RWPE2 (cell line): Measurements from ENCODE around the gene CAMSAP3.

Source experiments
- ATAC-seq: fragments of 200-7000 bp; cut with Tn5 transposase; 3 replicates; pipeline ENCODE4 v1.9.1; 2021; ENCODE audit warnings: low read depth
- DNase-seq: peaks from one replicate; pipeline ENCODE4 v3.0.0-alpha.2; 2020; ENCODE audit warnings: low spot score
- H3K27ac ChIP-seq: fragments of 450-650 bp; 2 replicates; pipeline ENCODE4 v1.5.1; 2017; ENCODE audit warnings: mild to moderate bottlenecking; ENCODE audit not compliant: poor library complexity, severe bottlenecking
- H3K27me3 ChIP-seq: fragments of 250-450 bp; sonication (Bioruptor Pico); 2 replicates; pipeline ENCODE4 v1.5.1; 2021; ENCODE audit warnings: mild to moderate bottlenecking, moderate library complexity; ENCODE audit not compliant: insufficient read depth, poor library complexity, severe bottlenecking
- H3K36me3 ChIP-seq: fragments of 250-450 bp; sonication (Bioruptor Pico); 2 replicates; pipeline ENCODE4 v1.5.1; 2020; ENCODE audit warnings: low read depth, mild to moderate bottlenecking, moderate library complexity
- H3K4me1 ChIP-seq: fragments of 250-450 bp; sonication (Bioruptor Pico); 2 replicates; pipeline ENCODE4 v1.5.1; 2021; ENCODE audit warnings: mild to moderate bottlenecking, moderate library complexity; ENCODE audit not compliant: insufficient read depth, poor library complexity, severe bottlenecking
- H3K4me3 ChIP-seq: fragments of 250-450 bp; sonication (Bioruptor Pico); 2 replicates; pipeline ENCODE4 v1.5.1; 2021; ENCODE audit warnings: mild to moderate bottlenecking, moderate library complexity; ENCODE audit not compliant: severe bottlenecking
- H3K9me3 ChIP-seq: fragments of 250-450 bp; sonication (Bioruptor Pico); 2 replicates; pipeline ENCODE4 v1.5.1; 2021; ENCODE audit warnings: mild to moderate bottlenecking, moderate library complexity; ENCODE audit not compliant: severe bottlenecking
- CTCF ChIP-seq: fragments of 450-650 bp; IDR thresholded peaks from one replicate; pipeline ENCODE4 v1.5.1; 2017; ENCODE audit warnings: mild to moderate bottlenecking, moderate library complexity; ENCODE audit not compliant: poor library complexity, severe bottlenecking

The CAMSAP3 gene

GRCh38 chr19:7595466-7596133, at the start of gene CAMSAP3:
CAMSAP3 (plus strand) TSS chr19:7595863; CDS start chr19:7596003, 140 bp downstream.
- ATAC-seq (peak; percentile 88), DNase-seq (peak; percentile 48)
- H3K27ac ChIP-seq, result no peak within 1 kb of the TSS
- H3K4me3 ChIP-seq, result peak within 1 kb of the TSS; percentile 62
- no peaks in the 10 kb centered on the region for H3K36me3 ChIP-seq
- H3K9me3 ChIP-seq, result no peaks in the 10 kb centered on the region
- TF ChIP-seq CTCF, result no peak
- no peaks in the 10 kb centered on the region for H3K4me1 ChIP-seq
- H3K27me3 ChIP-seq, result no peaks in the 10 kb centered on the region

GRCh38 chr19:7545904-7546303, 49.8 kb upstream of the CAMSAP3 start:
- DNase-seq (no peak), ATAC-seq (no peak)
- no peak for TF ChIP-seq CTCF
- no peaks in the 10 kb centered on the region for H3K27me3 ChIP-seq
- H3K36me3 ChIP-seq, result peaks cover 21% of the 10 kb centered on the region
- H3K27ac ChIP-seq, result no peak overlapping the region
- no peaks in the 10 kb centered on the region for H3K9me3 ChIP-seq
- H3K4me3 ChIP-seq, result no peak overlapping the region
- no peaks in the 10 kb centered on the region for H3K4me1 ChIP-seq

GRCh38 chr19:7547159-7547558, 48.5 kb upstream of the CAMSAP3 start:
- DNase-seq, result no peak
- no peak overlapping the region for H3K27ac ChIP-seq

GRCh38 chr19:7549429-7550148, 46.1 kb upstream of the CAMSAP3 start:
- TF ChIP-seq CTCF, result no peak
- no peak for ATAC-seq
- no peak for DNase-seq
- no peaks in the 10 kb centered on the region for H3K4me1 ChIP-seq
- H3K36me3 ChIP-seq, result peaks cover 4% of the 10 kb centered on the region; the same call in 1 of the 2 replicates
- H3K9me3 ChIP-seq, result no peaks in the 10 kb centered on the region
- H3K4me3 ChIP-seq, result no peak overlapping the region
- no peak overlapping the region for H3K27ac ChIP-seq
- H3K27me3 ChIP-seq, result no peaks in the 10 kb centered on the region

More at GRCh38 chr19:7547159-7547558, 48.5 kb upstream of the CAMSAP3 start:
- no peak for TF ChIP-seq CTCF
- H3K27me3 ChIP-seq, result no peaks in the 10 kb centered on the region
- H3K4me1 ChIP-seq, result no peaks in the 10 kb centered on the region
- no peak overlapping the region for H3K4me3 ChIP-seq
- H3K36me3 ChIP-seq, result peaks cover 14% of the 10 kb centered on the region
- no peak for ATAC-seq
- H3K9me3 ChIP-seq, result no peaks in the 10 kb centered on the region
